HG03469 (cell line): ENCODE measurements around the gene KRTAP4-9.
"Not testable (repeated sequence)": the region's sequence is repeated elsewhere in the genome, so short reads cannot be mapped to it uniquely, and the experiment has no call there.

Experiments used
- ATAC-seq: cut with Tn5 transposase; IDR thresholded peaks from one replicate; pipeline ENCODE4 v1.9.1; 2021; ENCODE audit warnings: mild to moderate bottlenecking, moderate library complexity, moderate number of reproducible peaks; ENCODE audit not compliant: unreplicated experiment

Gene KRTAP4-9

GRCh38 chr17:41096055-41096454, 9.1 kb upstream of the KRTAP4-9 start:
- ATAC-seq = no peak

DNA sequence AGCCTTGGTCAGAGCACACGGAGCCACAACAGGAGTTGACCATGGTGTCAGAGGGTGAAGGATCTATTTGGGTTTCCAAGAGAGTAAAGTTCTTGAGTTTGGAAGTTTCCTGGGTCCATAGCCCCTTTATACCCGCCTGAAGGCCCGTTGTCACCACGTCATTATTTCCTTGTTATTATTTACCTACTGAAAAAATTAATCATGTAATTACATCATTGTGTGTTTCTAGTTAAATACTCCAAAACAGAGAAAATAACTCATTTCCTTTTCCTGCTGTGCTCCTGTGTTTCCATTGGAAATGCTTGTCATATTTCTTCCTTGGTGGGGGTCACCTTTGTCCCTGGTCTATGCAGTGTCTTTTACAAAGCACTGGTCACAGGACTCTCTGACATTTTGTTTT, 7.1 kb upstream of the KRTAP4-9 start, which contains the start of gene KRTAP4-8:
Gene KRTAP4-8, minus strand, starts transcription at position 101 of the 400 bp plus-strand sequence. Its CDS starts 58 bp downstream, at position 43.
- no peak for ATAC-seq

DNA sequence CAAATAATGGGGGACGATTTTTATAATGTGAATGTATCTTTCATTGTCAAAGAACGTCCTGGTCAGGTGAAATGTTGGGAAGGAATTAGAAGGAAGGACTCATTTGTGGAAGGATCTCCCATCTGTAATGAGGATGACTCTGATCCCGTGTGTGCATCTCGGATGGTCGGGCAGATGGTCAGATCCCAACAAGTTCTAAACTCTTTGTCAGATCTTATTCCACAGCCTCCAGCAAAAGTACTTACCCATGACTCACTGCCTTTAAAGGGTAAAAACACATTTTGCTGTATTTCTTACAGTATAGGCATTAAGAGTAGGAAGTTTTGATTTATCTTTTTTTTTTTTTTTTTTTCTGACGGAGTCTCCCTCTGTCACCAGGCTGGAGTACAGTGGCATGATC, 6.7 kb upstream of the KRTAP4-9 start:
- no peak for ATAC-seq

DNA sequence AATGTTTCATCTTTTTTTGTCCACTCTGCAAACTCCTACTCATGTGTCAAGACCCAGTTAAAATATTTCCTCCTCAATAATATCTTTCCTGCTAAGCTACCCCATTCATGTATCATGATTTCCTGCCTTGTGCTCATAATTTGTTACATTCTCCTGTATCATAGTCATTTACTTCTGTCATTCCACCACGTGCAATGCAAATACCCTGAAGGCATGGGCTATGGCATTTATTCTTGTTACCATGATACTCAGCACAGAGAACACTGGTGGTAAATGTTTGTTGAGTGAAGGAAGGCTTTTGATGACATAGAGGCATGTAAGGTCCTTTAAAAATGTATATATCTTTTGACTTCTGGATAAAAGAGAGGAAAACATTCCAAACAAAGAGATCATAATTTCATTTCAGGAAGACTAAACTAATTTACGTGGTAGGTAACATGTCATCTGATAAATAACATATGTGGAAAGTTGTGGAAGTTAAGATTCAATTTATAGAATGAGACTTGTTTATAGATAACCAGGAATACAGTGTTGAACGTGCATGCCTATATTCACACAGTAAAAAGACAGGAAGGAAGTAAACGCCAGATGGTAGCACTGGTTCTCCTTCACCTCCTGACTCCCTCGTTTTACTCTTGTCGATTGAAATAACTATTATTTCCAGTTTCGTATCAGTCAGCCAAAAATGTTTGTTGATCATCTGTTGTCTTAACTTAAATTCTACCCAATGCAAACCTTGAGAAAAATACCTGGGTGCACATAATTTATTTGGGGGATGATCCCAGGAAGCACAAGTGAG, 5.3 kb upstream of the KRTAP4-9 start:
- not testable (repeated sequence) for ATAC-seq

- ATAC-seq = no peak
Observed at GRCh38 chr17:41101586-41102259, 3.5 kb upstream of the KRTAP4-9 start, which contains the start of gene KRTAP4-16. Gene KRTAP4-16 (minus strand): TSS chr17:41102209. CDS start chr17:41102209, 0 bp downstream.

DNA sequence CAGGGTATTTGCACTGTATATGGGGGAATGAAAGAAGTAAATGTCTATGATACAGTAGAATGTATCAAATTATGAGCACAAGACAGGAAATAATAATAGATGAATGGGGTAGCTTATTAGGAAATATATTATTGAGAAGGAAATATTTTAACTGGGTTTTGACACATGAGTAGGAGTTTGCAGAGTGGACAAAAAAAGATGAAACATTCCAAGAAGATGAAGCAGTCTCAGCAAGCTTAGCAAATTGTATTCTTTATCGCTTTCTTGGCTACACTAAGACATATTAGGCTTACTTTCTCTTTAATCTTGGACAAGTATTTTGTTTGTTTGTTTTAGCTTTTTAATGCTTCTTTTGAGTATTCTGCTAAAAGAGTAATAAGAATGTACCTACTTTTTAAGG, 1.3 kb upstream of the KRTAP4-9 start:
- no peak for ATAC-seq

DNA sequence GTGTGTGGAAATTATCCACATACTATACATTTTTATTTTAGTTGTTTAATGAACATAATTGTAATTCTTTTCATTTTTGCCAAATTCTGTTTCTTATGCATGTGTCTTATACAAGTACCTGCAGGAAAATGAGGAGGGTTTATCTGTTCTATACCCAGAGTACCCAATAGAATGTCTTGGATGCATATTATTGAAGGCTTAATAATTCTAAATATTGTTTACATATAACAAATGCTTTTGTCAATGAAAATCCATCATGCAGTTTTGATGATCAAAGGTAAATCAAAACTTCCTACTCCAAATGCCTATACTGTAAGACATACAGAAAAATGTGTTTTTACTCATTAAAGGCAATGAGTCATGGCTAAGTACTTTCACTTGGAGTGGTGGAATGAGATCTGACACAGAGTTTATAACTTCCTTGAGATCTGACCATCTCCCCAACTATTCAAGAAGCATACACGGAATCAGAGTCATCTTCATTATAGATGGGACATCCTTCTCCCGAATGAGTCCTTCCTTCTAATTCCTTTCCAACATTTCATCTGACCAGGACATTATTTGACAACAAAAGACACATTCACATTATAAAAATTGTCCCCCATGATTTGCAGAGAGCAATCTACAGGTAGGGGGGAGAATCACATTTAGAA, 677 bp upstream of the KRTAP4-9 start:
- ATAC-seq = not testable (repeated sequence)

- no peak for ATAC-seq
Observed at GRCh38 chr17:41107941-41108450, 2.8 kb downstream of the KRTAP4-9 start.

DNA sequence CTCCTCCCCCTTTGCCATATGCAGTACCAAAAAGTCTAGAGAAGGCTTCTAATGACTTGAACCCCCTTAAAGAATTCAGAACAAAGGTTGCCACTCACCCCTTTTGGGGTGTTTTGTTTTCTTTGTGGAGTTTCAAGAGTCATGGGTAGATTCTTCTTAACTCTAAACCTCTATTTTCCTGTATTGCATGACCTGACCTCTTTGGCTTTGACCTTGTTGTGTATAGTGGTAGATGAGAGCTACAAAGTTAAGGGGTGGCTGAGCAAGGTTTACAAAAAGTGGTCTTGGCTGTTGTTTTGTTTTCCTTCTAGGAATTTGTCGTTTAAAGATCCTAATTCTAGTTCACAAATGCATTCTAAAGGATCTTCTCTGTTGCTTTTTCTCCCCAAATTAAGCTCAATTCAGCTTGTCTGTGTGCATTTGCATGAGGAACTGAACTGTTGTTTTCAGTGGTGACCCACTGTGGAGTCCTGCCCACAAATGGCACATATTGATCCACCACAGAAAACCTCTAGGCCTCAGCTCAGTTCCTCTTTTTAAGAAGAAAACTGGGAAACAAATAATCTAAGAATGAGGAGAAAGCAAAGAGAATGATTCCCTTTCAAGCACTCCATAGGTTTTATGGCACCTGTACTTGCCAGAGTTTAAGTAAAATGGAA, 3.7 kb downstream of the KRTAP4-9 start:
- not testable (repeated sequence) for ATAC-seq

- no peak for ATAC-seq
Observed at GRCh38 chr17:41111151-41111885, 6.1 kb downstream of the KRTAP4-9 start.

DNA sequence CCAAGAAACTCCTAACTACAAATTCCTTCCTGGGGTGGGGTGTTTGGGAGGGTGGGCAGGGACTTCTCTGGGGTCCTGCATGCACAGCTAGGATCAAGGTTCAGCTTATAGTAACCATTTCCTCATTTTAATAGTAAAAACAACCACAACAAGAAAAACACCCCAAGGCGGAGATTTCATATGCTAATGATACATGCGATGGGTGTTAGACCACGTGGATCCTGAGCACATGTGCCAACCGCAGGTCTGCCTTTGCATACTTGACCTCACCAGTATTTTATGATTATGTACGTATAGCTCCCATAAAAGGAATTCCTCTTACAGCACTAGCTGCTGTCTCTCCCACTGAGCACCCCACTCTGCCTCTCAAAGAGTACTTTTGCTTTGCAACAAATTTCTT, 11.1 kb downstream of the KRTAP4-9 start:
- no peak for ATAC-seq

DNA sequence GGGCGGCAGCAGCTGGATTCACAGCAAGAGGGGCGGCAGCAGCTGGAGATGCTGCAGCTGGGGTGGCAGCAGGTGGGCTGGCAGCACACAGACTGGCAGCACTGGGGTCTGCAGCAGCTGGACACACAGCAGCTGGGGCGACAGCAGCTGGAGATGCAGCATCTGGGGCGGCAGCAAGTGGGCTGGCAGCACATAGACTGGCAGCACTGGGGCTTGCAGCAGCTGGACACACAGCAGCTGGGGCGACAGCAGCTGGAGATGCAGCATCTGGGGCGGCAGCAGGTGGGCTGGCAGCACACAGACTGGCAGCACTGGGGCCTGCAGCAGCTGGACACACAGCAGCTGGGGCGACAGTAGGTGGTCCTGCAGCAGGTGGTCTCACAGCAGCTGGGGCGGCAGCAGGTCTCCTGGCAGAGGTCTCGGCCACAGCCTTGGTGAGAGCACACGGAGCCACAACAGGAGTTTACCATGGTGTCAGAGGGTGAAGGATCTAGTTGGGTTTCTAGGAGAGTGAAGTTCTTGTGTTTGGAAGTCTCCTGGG, 12.7 kb downstream of the KRTAP4-9 start, which contains the start of gene KRTAP4-11:
Gene KRTAP4-11, minus strand, starts transcription at position 528 of the 541 bp plus-strand sequence. Its CDS starts 58 bp downstream, at position 470.
- not testable (repeated sequence) for ATAC-seq

GRCh38 chr17:41118721-41119120, 13.5 kb downstream of the KRTAP4-9 start:
- ATAC-seq = no peak

GRCh38 chr17:41119696-41120690, 14.8 kb downstream of the KRTAP4-9 start:
- ATAC-seq = not testable (repeated sequence)

DNA sequence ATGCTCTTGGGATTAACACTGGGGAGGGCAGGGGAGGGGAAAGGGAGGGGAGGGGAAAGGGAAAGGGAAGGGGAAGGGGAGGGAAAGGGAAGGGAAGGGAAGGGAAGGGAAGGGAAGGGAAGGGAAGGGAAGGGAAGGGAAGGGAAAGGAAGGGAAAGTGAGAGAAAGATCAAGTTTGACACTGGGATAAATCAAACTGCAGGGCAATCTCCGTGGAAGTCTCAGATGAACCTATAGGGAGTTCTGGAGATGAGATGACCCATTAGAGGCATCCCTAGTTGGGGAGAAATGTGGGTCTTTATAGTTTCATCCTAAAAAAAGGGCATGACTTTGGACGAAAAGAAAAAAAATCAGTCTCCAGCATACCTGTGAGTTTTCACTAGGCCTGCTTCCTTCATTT, 16.6 kb downstream of the KRTAP4-9 start:
- ATAC-seq = no peak

- not testable (repeated sequence) for ATAC-seq
Observed at GRCh38 chr17:41123292-41123990, 18.3 kb downstream of the KRTAP4-9 start.

- ATAC-seq = not testable (repeated sequence)
Observed at GRCh38 chr17:41123991-41124371, 18.8 kb downstream of the KRTAP4-9 start, which contains the start of gene KRTAP4-12. Gene KRTAP4-12 (minus strand): TSS chr17:41124182. CDS start chr17:41124122, 60 bp downstream.

DNA sequence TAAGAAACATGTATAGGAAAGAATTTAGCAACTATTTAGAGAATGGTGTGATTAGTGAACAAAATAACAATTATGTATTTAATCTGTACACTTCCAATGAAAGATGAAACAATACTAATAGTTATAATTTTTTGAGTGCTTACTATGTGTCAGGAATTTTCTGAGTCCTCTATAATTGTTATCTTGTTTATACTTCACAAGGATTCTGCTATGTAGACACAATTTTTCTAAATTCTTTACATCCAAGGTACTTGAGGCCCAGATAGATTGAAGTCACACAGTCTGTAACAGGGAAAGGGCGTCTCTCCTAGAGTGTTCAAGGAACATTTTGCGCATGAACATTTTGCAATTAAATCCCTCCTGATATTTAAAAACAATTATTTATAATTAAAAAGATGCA, 19.9 kb downstream of the KRTAP4-9 start:
- ATAC-seq = no peak
